PC-3 (cell line): Measurements from ENCODE around the gene NOD1. TPM values are rescaled to one million over a fixed set of nuclear protein-coding genes. Genes with fewer than 3 reads are reported as not detected.

ENCODE experiments used
- ATAC-seq: fragments of 200-7000 bp; cut with Tn5 transposase; 2 replicates; pipeline ENCODE4 v1.9.1; 2020; ENCODE audit warnings: mild to moderate bottlenecking, moderate library complexity
- BruUV-seq: library from RNA; stranded (reverse); fragments of 400-500 nt; replicated peaks from 2 replicates; lab custom pipeline; 2021; lab: Mats Ljungman, UMichigan
- CTCF ChIA-PET: fragments of 300-600 bp; sonication (Branson Sonifier 250); formaldehyde crosslinking; loops from one replicate; lab custom pipeline; 2022; ENCODE audit warnings: antibody characterized with exemption; lab: Charles Lee
- POLR2A ChIA-PET: fragments of 300-600 bp; sonication (Branson Sonifier 250); formaldehyde crosslinking; loops from one replicate; lab custom pipeline; 2022; ENCODE audit warnings: antibody characterized with exemption; ENCODE audit not compliant: unreplicated experiment; lab: Charles Lee
- DNase-seq: peaks from one replicate; pipeline ENCODE4 v3.0.0-alpha.2; 2015
- H2AFZ ChIP-seq: fragments of 300-600 bp; sonication (generic); 2 replicates; pipeline ENCODE4 v1.6.0; 2016; ENCODE audit warnings: antibody characterized with exemption, low read length
- H3F3A ChIP-seq: fragments of 300-600 bp; sonication (generic); one replicate; pipeline ENCODE4 v1.6.0; 2017; ENCODE audit warnings: antibody characterized with exemption, low read length, control low read depth, mild to moderate bottlenecking; ENCODE audit not compliant: unreplicated experiment
- H3K27ac ChIP-seq: fragments of 300-600 bp; sonication (generic); 2 replicates; pipeline ENCODE4 v1.5.1; 2016; ENCODE audit warnings: mild to moderate bottlenecking, low read length
- H3K27me3 ChIP-seq: fragments of 300-600 bp; sonication (generic); 2 replicates; pipeline ENCODE4 v1.6.1; 2016; ENCODE audit warnings: low read length, mixed read lengths
- H3K36me3 ChIP-seq: fragments of 300-600 bp; sonication (generic); 2 replicates; pipeline ENCODE4 v1.6.1; 2016; ENCODE audit warnings: low read depth, mixed run types, low read length, mixed read lengths
- H3K4me1 ChIP-seq: fragments of 300-600 bp; sonication (generic); 2 replicates; pipeline ENCODE4 v1.5.1; 2016; ENCODE audit warnings: low read length; ENCODE audit not compliant: insufficient read depth
- H3K4me2 ChIP-seq: fragments of 300-600 bp; sonication (generic); 2 replicates; pipeline ENCODE4 v1.6.0; 2016; ENCODE audit warnings: low read length
- H3K4me3 ChIP-seq: fragments of 300-600 bp; sonication (generic); 2 replicates; pipeline ENCODE4 v1.5.1; 2016; ENCODE audit warnings: mild to moderate bottlenecking, low read length, mixed read lengths
- H3K79me2 ChIP-seq: fragments of 300-600 bp; sonication (generic); 2 replicates; pipeline ENCODE4 v1.6.1; 2017; ENCODE audit warnings: low read length, mixed read lengths
- H3K9ac ChIP-seq: fragments of 300-600 bp; sonication (generic); 2 replicates; pipeline ENCODE4 v1.6.0; 2016; ENCODE audit warnings: mild to moderate bottlenecking, low read length
- H3K9me2 ChIP-seq: fragments of 300-600 bp; sonication (generic); replicated peaks from 2 replicates; pipeline ENCODE4 v1.6.1; 2016; ENCODE audit warnings: mixed run types, low read length, mixed read lengths
- H3K9me3 ChIP-seq: fragments of 300-600 bp; sonication (generic); 2 replicates; pipeline ENCODE4 v1.6.1; 2016; ENCODE audit warnings: low read length, mixed read lengths
- H4K20me1 ChIP-seq: fragments of 300-600 bp; sonication (generic); 2 replicates; pipeline ENCODE4 v1.6.1; 2016; ENCODE audit warnings: low read length, mixed read lengths
- CTCF ChIP-seq: fragments of 300-600 bp; sonication (generic); conservative IDR thresholded peaks from 2 replicates; pipeline ENCODE4 v1.5.1; 2017; ENCODE audit warnings: antibody characterized with exemption, low read depth, mild to moderate bottlenecking, low read length
- EZH2 ChIP-seq: fragments of 300-600 bp; sonication (generic); IDR thresholded peaks from one replicate; pipeline ENCODE4 v1.6.1; 2017; ENCODE audit warnings: antibody characterized with exemption, mild to moderate bottlenecking, low read length; ENCODE audit not compliant: unreplicated experiment
- EZH2phosphoT487 ChIP-seq: fragments of 300-600 bp; sonication (generic); IDR thresholded peaks from 2 replicates; pipeline ENCODE4 v1.6.1; 2018; ENCODE audit warnings: mild to moderate bottlenecking, antibody characterized with exemption, low read length, borderline replicate concordance
- intact Hi-C: fragments of 100-400 bp; cut with micrococcal nuclease; formaldehyde crosslinking; loops from 2 replicates; pipeline ENCODE4 v1.9.0; 2023
- total RNA-seq: library from RNA; depleted of rRNA; stranded (reverse); fragments of >200 nt; gene quantifications from 2 replicates; pipeline ENCODE4 v1.2.3, GENCODE V29; 2014

The NOD1 gene
- total RNA-seq, 1 experiment from 2014 or later: 5.9 TPM

GRCh38 chr7:30451539-30452279 lies 26.9 kb downstream of the NOD1 start:
- no peaks in the 10 kb centered on the region for H4K20me1 ChIP-seq
- H3K9ac ChIP-seq: no peak overlapping the region
- H3K9me2 ChIP-seq: no peaks in the 10 kb centered on the region
- ChIA-PET CTCF (no interaction called here), POLR2A (no interaction called here)
- no peaks in the 10 kb centered on the region; the same call in 1 of the 2 replicates for H3K36me3 ChIP-seq
- no peaks in the 10 kb centered on the region for H3K27me3 ChIP-seq
- ATAC-seq (no peak), DNase-seq (no peak)
- no TSS peak for BruUV-seq
- H3K4me2 ChIP-seq: no peak overlapping the region
- no peaks in the 10 kb centered on the region for H3F3A ChIP-seq
- no peak for TF ChIP-seq EZH2phosphoT487
- no peak for TF ChIP-seq CTCF
- TF ChIP-seq EZH2: no peak
- H3K79me2 ChIP-seq: no peaks in the 10 kb centered on the region
- H3K27ac ChIP-seq: no peak overlapping the region
- H3K4me3 ChIP-seq: no peak overlapping the region
- no peaks in the 10 kb centered on the region for H3K9me3 ChIP-seq
- no peak overlapping the region for H2AFZ ChIP-seq
- H3K4me1 ChIP-seq: no peaks in the 10 kb centered on the region
- intact Hi-C loops: no loop called here

- Histone ChIP-seq H3K9me3 (no peaks in the 10 kb centered on the region), H4K20me1 (no peaks in the 10 kb centered on the region), H3K9ac (no peak overlapping the region), H3K27ac (no peak overlapping the region), H3K9me2 (no peaks in the 10 kb centered on the region), H3K79me2 (no peaks in the 10 kb centered on the region), H3K4me1 (no peaks in the 10 kb centered on the region), H3F3A (no peaks in the 10 kb centered on the region), H3K4me3 (no peak overlapping the region), H3K36me3 (no peaks in the 10 kb centered on the region; the same call in 1 of the 2 replicates), H2AFZ (no peak overlapping the region), H3K4me2 (no peak overlapping the region), H3K27me3 (no peaks in the 10 kb centered on the region)
- ATAC-seq (no peak), DNase-seq (no peak)
- ChIA-PET POLR2A (no interaction called here), CTCF (no interaction called here)
- intact Hi-C loops: no loop called here
- BruUV-seq: no TSS peak
- TF ChIP-seq EZH2phosphoT487 (no peak), EZH2 (no peak), CTCF (no peak)
Measured at GRCh38 chr7:30450983-30451497, 27.5 kb downstream of the NOD1 start.
